Effector memory CD8-positive, alpha-beta T cell (primary cell): ENCODE results near the gene YEATS2.

Source experiments
- ATAC-seq: fragments of 150-1000 bp; cut with Tn5 transposase; replicated peaks from 2 replicates; pipeline ENCODE4 v1.10.0; 2021; ENCODE audit warnings: mild to moderate bottlenecking, moderate library complexity
- DNase-seq, 3 experiments: peaks; one replicate each; pipeline ENCODE4 v3.0.0; 2021
- H3K27ac Mint-ChIP-seq, 2 donors: one replicate each; pipeline ENCODE4 v1.8.0; 2022; ENCODE audit warnings: mild to moderate bottlenecking in 2 of 2, mixed read lengths in 2 of 2, moderate library complexity in 2 of 2
- H3K27me3 Mint-ChIP-seq, 2 donors: one replicate each; pipeline ENCODE4 v1.8.0; 2022; ENCODE audit warnings: mixed read lengths in 2 of 2
- H3K36me3 Mint-ChIP-seq: one replicate; pipeline ENCODE4 v1.8.0; 2022; ENCODE audit warnings: mild to moderate bottlenecking, moderate library complexity, mixed read lengths; ENCODE audit not compliant: insufficient read depth
- H3K4me1 Mint-ChIP-seq, 2 donors: one replicate each; pipeline ENCODE4 v1.8.0; 2022; ENCODE audit warnings: low read depth in 2 of 2, mixed read lengths in 2 of 2
- H3K4me3 Mint-ChIP-seq, 2 donors: one replicate each; pipeline ENCODE4 v1.8.0; 2022; ENCODE audit warnings: mild to moderate bottlenecking in 2 of 2, mixed read lengths in 2 of 2, moderate library complexity in 2 of 2
- H3K9me3 Mint-ChIP-seq, 2 donors: one replicate each; pipeline ENCODE4 v1.8.0; 2022; ENCODE audit warnings: mixed read lengths in 2 of 2

The YEATS2 gene

DNA sequence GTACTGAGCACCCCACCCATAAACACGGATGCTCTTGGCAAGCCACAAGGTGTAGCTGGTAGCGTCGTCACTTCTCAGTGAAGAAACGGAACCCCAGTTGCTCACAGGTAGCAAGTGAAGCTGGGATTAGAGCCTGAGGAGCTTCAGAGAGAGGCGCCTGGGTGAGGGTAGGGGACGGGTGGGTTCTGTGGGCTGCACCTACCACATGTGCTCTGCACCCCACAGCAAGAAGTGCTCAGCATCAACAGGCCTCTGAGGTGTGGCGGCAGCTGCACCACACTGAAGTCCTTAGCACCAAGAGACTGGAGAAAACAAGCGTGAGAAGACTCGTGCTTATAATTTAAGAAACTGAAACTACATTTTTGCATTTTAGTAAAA is 118.0 kb downstream of the YEATS2 start:
- H3K27me3 Mint-ChIP-seq: no peaks in the 10 kb centered on the region
- H3K4me1 Mint-ChIP-seq: peaks cover 4 to 23% of the 10 kb centered on the region in 2 donors
- DNase-seq (no peak), ATAC-seq (peak; percentile 83)
- peaks cover 3% of the 10 kb centered on the region for H3K36me3 Mint-ChIP-seq
- peak overlapping the region; percentile 89 to 97 for H3K27ac Mint-ChIP-seq
- H3K4me3 Mint-ChIP-seq: peak overlapping the region; percentile 41 to 65
- no peaks in the 10 kb centered on the region for H3K9me3 Mint-ChIP-seq

DNA sequence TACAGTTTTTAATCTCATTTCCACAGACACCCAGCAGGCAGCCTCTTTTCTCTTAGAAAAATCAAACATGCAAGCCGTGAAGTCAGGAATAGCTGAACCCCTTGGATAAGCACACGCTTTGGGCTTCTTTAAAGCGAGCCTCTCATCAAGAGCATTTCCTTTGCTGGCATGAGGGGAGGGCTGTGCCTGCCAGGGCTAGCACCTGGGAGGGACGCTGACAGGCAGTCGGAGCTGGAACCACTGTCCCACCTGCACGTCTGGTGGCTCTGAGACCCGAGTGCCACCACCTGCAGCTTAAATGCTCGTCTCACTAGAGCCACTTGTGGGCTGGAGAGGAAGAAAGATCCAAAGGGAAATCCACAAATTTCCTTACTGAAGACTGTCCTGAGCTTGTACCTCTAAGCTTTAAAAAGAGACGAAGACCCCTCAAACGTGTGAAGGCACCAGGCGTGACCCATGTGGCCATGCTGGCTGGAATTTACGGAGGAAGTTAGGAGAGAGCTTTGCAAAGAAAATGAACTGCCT is 118.4 kb downstream of the YEATS2 start:
- no peaks in the 10 kb centered on the region for H3K27me3 Mint-ChIP-seq
- peak overlapping the region; percentile 89 to 97 for H3K27ac Mint-ChIP-seq
- DNase-seq (no peak), ATAC-seq (peak; percentile 18)
- H3K9me3 Mint-ChIP-seq: no peaks in the 10 kb centered on the region
- peaks cover 3% of the 10 kb centered on the region for H3K36me3 Mint-ChIP-seq
- H3K4me3 Mint-ChIP-seq: peak overlapping the region; percentile 41 to 65
- peaks cover 4 to 23% of the 10 kb centered on the region in 2 donors for H3K4me1 Mint-ChIP-seq

DNA sequence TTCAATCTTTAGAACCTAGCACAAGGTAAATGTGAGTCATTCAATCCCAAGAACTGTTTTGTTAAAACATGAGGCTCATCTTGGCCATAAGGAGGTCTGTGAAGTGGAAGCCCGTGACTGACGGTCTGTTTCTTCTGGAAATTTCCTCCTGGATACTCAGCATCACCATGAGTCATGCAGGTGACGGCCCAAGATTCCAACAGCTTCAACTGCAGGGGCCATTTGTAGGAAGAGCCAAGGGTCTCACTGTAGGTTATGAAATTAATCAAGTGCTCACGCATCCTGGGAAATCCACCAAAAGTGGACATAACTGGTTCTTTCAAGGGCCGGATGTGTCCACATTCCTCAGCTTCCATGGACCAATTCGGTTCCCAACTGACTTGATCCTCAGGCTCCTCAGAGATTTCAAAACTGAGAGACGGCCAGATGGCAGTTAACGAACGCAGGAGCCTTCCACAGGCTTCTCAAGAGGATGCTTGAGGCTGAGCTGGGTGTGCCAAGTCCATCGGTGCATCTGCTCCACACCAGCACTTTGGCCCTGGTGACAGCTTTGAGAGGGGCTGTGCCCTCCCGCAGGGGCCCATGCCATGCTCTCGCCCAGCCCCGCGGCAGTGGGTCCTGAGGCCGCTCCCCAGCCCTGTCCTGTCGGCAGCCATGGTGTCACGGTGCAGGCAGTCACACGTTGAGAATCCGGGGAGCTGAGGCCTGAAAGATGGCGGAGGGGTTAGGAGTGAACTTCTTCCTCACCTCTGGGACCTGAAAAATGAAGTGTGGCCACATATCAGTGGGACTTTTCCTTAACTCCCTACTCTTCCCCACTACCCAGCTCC is 119.3 kb downstream of the YEATS2 start:
- Mint-ChIP-seq H3K4me3 (no peak overlapping the region), H3K36me3 (peaks cover 3% of the 10 kb centered on the region), H3K9me3 (no peaks in the 10 kb centered on the region), H3K27me3 (no peaks in the 10 kb centered on the region), H3K4me1 (peaks cover 4 to 23% of the 10 kb centered on the region in 2 donors), H3K27ac (peak overlapping the region; percentile 89 to 97)
- ATAC-seq: no peak
- no peak for DNase-seq

DNA sequence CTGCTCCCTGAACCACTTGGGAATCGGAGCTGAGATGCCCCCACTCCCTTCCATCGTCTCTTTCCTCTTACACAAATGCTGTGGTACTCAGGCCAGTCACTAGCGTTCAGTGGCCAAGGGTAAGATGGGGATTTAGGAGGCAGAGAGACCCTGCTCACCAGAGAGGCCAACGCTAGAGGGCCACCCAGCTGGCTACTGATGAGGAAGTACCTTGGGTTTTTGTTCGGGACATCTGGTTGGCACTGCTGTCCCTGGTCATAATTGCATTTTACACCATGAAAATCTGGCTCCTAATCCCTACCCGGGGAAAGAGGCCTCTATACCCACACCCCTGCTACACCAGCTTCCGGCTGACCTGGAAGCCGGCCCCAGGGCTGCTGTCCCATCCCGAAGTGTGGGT is 120.0 kb downstream of the YEATS2 start:
- ATAC-seq: no peak
- Mint-ChIP-seq H3K9me3 (no peaks in the 10 kb centered on the region), H3K27ac (no peak overlapping the region), H3K4me3 (no peak overlapping the region), H3K4me1 (peaks cover 4 to 24% of the 10 kb centered on the region in 2 donors), H3K36me3 (peaks cover 3% of the 10 kb centered on the region), H3K27me3 (no peaks in the 10 kb centered on the region)
- no peak for DNase-seq

DNA sequence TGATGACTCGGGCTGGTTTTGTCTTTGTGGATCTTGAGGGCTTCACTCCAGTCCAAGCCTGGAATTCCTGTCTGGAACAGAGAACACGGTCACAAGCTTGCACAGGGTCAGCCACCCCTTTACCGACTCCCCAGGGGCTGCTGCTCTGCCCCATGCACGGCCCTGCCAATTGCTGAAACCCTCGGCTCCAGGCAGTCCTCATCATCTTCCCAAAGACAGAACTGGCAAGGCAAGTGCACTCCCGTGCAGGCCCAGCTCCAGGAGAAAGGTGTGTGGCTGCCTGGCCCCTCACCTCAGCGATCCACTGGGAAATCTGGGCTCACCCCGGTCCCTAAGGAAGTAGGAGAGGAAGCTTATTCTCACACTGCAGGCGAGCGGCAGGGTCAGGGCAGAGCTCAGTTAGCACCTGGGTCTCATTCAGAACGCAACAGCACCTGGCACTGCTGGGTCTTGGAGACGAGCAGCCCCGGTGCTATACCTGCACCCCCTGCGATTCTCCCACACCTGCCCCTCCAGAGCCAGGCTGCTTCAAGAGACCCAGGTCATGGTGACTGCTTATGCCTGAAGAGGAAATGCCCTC is 120.5 kb downstream of the YEATS2 start:
- DNase-seq (no peak), ATAC-seq (no peak)
- no peaks in the 10 kb centered on the region for H3K27me3 Mint-ChIP-seq
- peaks cover 4 to 24% of the 10 kb centered on the region in 2 donors for H3K4me1 Mint-ChIP-seq
- H3K36me3 Mint-ChIP-seq: peaks cover 3% of the 10 kb centered on the region
- no peak overlapping the region for H3K27ac Mint-ChIP-seq
- no peak overlapping the region for H3K4me3 Mint-ChIP-seq
- H3K9me3 Mint-ChIP-seq: no peaks in the 10 kb centered on the region

DNA sequence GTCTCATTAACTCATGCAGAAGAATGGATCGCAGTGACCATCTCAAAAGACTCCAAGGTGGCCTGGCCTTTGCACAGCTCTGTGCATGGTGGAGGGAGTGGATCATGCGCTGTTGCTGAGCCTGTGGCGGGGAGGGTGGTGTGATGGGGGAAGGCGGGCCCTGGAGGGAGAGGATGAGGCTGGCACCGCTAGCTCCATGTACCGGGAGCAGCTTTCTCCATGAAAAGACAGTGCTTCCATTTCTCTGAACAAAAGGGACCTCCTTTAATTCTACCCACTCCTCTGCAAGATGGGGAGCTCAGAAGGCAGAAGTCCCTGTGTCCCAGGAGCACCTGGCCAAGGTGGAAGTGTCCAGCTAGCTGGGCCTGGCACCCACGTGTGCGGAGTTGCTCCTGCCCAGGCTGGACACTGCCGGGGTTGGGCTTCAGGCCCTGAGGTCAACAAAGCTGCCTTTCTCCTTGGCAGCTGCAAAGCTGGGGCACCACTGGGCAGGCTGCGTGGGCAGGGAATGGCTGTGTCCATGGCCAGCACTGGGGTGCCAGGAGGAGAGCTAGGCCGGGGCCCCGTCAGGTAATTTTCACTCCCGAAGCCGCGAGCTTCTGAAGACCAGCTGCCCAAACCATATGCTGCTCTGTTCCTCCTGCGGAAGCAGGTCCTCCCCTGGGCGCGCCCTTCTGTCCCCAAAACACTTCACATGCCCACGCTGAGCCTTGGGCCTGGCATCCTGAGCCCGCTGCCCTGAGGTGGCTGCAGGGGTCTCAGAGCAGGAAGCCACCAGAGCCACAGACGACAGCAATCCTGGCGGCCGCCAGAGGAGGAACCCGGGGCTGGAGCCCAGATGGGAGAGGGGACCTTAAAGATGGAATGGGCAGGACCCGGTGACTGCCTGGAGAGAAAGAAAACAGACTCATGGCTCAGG is 121.4 kb downstream of the YEATS2 start:
- peaks cover 3% of the 10 kb centered on the region for H3K36me3 Mint-ChIP-seq
- H3K9me3 Mint-ChIP-seq: no peaks in the 10 kb centered on the region
- ATAC-seq (no peak), DNase-seq (no peak)
- H3K27ac Mint-ChIP-seq: no peak overlapping the region
- H3K4me3 Mint-ChIP-seq: no peak overlapping the region
- H3K4me1 Mint-ChIP-seq: peaks cover 6 to 26% of the 10 kb centered on the region in 2 donors
- no peaks in the 10 kb centered on the region for H3K27me3 Mint-ChIP-seq

DNA sequence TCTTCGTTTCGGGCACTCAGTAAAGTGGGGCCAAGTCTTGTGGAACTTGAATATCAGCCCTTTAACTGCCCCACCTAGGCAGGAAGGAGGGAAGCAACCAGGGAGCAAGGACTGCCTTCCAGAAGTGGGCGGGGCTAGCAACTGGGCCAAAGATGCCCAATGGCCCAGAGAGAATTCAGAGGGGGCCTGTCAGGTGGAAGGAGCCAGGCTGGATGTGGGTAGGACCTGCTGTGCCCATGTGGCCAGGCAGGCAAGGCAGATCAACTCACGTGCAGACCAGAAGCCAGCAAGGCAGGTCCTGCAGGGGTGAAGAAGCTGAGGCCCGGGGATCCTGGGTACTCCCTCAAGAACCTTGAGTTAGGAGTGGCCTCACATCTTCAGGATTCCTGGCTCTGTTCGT is 122.2 kb downstream of the YEATS2 start:
- ATAC-seq: no peak
- Mint-ChIP-seq H3K36me3 (no peaks in the 10 kb centered on the region), H3K4me1 (peaks cover 12 to 29% of the 10 kb centered on the region in 2 donors), H3K27ac (no peak overlapping the region), H3K4me3 (no peak overlapping the region), H3K9me3 (no peaks in the 10 kb centered on the region), H3K27me3 (no peaks in the 10 kb centered on the region)
- no peak for DNase-seq

DNA sequence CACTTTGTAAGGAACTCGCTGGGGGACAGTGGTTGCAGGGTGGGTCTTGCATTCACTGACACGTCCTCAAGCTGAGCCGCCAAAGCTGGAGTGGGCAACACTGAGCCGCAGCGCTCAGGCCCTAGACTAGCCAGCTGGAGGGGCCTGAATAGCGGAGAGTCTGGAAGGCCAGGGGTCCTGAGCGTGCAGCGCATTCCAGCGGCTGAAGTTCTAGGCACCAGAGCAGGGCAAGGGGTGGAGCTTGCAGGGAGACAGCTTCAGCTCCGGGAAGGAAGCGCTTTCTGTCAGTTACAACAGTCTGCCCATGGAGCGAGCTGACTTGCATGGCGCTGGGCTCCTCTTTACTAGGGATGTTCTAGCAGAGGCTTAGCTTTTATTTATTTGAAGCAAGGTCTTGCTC is 125.0 kb downstream of the YEATS2 start:
- ATAC-seq (no peak), DNase-seq (no peak)
- H3K27ac Mint-ChIP-seq: no peak overlapping the region
- peaks cover 7% of the 10 kb centered on the region for H3K36me3 Mint-ChIP-seq
- peaks cover 8 to 11% of the 10 kb centered on the region in 2 donors for H3K4me1 Mint-ChIP-seq
- H3K27me3 Mint-ChIP-seq: no peaks in the 10 kb centered on the region
- no peak overlapping the region for H3K4me3 Mint-ChIP-seq
- H3K9me3 Mint-ChIP-seq: no peaks in the 10 kb centered on the region

DNA sequence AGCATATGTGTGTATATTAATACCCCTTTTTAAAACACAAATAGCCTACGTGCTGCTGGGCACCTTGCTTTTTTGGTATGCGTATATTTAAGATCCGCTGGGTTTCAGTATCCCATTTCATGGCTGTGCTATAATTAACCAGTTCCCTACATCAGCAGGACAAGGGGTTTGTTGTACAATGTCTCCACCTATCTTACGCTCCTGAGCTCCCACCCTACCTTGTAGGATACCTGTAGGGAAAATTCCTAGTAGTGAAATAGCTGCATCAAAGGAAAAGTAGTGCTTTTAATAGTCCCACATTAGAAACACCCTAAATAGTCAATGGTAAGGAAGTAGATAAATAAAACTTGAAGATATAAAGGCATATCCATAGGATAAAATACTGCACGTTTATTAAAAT is 126.4 kb downstream of the YEATS2 start:
- DNase-seq: no peak
- Mint-ChIP-seq H3K36me3 (peaks cover 8% of the 10 kb centered on the region), H3K4me3 (peak overlapping the region; percentile 72 to 85), H3K27ac (peak overlapping the region in 1 of 2 donors; percentile 81), H3K27me3 (no peaks in the 10 kb centered on the region), H3K9me3 (no peaks in the 10 kb centered on the region), H3K4me1 (peaks cover 8 to 11% of the 10 kb centered on the region in 2 donors)
- no peak for ATAC-seq

DNA sequence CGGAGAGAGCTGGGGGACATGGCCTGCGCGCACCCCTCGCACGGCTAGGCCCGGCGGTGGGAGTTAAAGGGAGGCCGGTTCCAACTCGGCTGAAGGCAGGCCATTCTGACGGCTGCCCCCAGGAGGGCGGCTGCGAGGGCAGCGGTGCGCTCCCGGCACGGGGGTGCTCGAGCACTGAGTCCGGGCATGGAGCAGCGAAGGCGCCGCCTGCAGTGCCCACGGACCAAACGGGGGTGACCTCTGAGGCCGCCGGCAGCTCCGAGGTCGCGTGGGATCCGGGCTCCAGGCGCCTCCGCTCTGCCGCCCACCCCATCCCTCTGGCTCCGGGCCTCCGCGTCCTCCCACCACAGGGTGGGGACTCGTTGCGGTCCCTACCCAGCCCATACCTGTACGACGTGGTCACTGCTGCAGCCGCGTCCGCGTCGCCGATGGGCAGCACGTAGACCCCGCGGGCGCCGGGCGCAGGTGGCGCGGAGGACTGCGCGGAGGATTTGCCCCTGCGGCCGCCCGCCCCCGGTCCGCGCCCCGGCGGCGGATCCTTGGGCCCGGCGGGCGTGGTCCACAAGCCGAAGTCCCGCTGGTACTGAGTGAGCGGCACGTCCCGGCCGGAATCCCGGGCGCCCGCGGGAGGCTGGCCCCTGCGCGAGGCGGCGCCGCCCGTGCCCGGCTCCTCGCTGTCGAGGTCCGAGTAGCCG is 127.3 kb downstream of the YEATS2 start:
- ATAC-seq (peak; percentile 40), DNase-seq (no peak)
- H3K27ac Mint-ChIP-seq: peak overlapping the region in 1 of 2 donors; percentile 81
- H3K27me3 Mint-ChIP-seq: no peaks in the 10 kb centered on the region
- H3K4me3 Mint-ChIP-seq: peak overlapping the region; percentile 72 to 85
- H3K4me1 Mint-ChIP-seq: peaks cover 8 to 11% of the 10 kb centered on the region in 2 donors
- H3K36me3 Mint-ChIP-seq: peaks cover 12% of the 10 kb centered on the region
- H3K9me3 Mint-ChIP-seq: no peaks in the 10 kb centered on the region

DNA sequence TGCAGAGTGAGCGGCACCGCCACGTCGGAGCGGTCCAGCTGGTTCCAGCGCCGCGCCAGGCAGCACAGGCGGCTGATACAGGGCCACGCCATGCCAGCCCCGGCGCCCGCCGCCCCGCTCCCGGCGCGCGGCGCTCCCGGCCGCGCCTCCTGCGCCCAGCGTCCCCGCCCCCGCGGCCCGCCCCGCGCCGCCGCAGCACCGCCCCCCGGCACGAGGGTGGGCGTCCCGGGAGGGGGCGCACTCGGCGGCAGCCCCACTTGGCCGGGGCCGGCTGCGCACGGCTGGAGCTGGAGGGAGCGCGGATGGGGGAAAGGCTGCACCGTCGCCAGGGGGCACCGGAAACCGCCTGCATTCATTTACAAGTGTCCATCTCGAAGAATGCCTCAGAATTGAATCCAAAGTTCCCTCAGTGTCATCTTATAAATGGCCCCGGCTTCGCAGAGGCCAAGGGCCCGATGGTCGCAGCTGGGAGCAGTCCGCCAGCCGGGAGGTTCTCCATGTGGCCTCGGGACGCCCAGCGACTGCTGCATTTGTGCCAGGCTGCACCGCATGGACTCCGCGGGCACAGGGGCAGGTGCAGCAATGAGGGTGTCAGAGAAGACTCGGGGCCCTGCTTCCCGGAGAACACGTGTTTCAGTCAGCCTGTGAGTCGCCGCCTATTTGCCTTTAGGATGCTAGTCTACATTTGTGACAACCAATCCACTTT is 128.0 kb downstream of the YEATS2 start, which contains the start of gene MAP6D1:
TSS of gene MAP6D1 (minus strand) at position 122 of the 706 bp plus-strand sequence. CDS start at position 92, 30 bp downstream.
- Mint-ChIP-seq H3K27ac (peak within 1 kb of the TSS in 1 of 2 donors; percentile 81), H3K4me1 (peaks cover 8 to 11% of the 10 kb centered on the region in 2 donors), H3K36me3 (peaks cover 18% of the 10 kb centered on the region), H3K9me3 (no peaks in the 10 kb centered on the region), H3K4me3 (peak within 1 kb of the TSS; percentile 72 to 85), H3K27me3 (no peaks in the 10 kb centered on the region)
- ATAC-seq: peak; percentile 77
- peak in 2 of 3 experiments; percentile 27 to 30 for DNase-seq
